ENCODE measurements around the gene ISYNA1.
A peak's percentile ranks its signal among the peaks of the same experiment; 100 is the strongest.

The ISYNA1 gene

GRCh38 chr19:18466354-18466753 lies 28.4 kb upstream of the ISYNA1 start:
- DNase-seq = no peak

- no peak for DNase-seq
Measured at GRCh38 chr19:18465964-18466339, 28.0 kb upstream of the ISYNA1 start.

DNA sequence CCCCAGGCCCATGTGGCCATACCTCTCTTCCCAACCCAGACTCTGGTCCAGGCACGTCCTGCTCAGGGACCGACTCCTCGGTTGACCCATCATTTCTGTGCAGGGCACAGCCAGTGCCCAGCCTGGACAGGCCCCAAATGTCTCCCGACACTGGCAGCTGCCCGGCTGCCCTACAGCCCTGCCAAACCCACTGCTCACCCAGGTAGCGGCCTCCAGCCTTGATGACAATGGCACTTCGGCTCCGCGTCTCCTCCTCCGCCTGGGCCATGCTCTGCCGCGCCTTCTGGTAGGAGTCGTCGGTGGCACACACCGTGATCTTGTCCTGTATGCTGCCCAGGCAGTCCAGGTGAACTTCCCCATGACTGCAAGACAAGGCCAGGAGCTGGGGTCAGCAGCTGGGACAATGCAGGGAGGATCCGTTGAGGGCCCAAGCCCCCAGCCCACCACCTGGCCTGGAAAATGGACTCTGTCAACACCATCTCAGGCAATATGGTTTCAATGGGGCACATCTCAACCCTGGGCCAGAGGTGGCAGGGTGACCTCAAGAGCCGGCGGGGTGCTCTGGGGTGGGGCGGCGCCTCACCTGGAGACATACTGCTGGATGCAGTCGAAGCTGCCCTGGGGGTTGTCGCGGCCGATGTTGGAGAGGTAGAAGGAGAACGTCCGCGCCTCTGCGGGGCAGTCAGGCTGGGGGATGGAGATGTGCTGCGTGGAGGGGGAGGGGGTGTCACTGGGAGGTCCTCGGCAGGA lies 27.5 kb upstream of the ISYNA1 start:
- DNase-seq = peak; percentile 14

- DNase-seq = peak; percentile 95
Measured at GRCh38 chr19:18464646-18465045, 26.7 kb upstream of the ISYNA1 start.

DNA sequence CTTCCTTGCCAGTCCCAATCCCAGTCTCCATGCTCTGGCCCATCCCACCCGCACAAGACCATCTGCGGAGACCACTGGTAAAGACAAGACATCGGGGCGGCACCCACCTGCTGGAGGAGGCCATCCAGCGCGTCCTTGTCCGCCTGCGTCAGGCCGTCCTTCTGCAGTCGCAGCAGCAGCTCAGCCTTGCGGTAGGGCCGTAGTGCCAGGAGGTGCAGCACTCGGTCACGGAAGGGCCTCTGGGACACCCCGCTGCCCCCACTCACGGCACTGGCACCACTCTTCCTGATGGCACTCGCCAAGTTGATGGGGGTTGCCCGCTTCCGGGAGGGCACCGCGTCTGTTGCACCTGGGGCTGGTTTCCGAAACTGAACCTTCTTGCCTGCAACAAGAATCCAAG lies 23.5 kb upstream of the ISYNA1 start:
- DNase-seq = no peak

DNA sequence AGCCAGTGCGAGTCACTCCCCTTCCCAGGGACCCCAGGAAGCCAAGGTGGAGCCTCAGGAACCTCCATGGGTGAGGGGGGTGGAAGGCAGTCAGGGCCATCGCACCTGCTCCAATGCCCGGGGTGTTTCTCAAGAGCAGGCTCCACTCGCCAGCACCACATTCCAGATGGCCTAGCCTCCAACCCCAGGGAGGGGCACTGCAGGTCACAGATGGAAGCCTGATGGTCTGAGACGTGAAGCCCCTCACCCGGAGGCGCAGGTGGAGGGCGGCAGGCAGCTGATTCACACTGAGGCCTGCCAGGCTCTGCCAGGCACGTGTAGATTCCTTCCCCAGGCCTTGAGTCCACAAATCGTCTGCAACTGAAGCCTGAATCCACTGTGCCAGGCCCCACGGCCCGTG lies 23.0 kb upstream of the ISYNA1 start:
- no peak for DNase-seq

DNA sequence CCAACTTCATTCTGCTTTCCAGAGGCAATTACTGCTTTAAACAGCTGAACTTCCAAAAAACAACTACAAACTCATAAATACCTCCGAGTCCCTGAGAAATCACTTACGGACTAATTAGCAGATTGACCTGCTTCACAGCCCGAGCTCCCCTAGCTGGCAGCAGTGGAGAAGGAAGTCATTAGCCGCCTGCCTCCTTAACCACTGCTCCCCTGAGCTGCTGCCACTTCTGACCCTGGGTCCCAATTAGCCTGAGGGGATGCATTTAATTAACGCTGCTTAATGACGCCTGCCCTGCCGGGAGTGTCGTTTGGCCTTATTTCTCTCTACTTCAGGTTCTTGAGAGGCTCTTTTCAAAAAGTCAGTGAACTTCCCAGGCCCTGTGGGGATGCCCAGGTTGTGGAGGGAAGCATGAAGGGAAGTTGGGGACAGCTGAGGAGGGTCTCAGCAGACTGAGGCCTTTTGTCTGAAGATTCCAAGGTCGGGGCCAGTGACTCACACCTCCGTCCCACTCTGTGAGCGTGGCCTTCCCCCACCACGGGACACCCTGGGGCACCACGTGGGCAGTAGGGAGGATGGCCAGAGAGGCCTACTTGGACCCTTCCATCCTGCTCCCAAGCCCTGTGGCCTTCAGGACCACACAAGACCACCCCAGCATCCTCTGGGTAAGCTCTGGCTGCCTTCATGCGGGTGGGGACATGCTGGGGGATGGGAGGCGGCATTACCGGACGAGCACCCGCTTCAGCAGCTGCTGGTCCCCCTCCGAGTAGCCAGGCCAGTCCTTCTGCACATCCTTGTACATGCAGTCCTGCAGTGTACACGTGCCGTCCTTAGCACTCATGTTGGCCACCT lies 19.8 kb upstream of the ISYNA1 start:
- DNase-seq = no peak

GRCh38 chr19:18456974-18457373 lies 19.0 kb upstream of the ISYNA1 start:
- DNase-seq = no peak

DNA sequence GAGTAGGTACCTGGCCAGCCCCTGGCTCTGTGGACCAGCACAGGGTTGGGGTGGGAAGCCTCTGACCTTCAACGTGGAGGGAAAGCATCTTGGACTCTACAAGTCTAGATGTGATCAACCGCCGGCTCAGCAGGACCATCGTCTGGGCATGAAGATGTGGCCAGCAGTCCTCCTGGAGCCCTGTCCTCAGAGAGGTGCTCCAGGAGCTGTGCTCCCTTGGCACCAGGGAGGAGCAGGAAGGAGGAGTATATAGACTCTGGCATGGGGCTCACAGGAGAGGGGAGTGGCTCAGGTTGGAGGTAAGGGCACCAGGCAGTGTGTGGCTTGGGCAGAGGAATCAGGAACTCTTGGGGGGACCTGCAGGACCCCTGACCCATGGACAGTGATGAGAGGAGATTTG lies 18.3 kb upstream of the ISYNA1 start:
- DNase-seq = no peak

DNA sequence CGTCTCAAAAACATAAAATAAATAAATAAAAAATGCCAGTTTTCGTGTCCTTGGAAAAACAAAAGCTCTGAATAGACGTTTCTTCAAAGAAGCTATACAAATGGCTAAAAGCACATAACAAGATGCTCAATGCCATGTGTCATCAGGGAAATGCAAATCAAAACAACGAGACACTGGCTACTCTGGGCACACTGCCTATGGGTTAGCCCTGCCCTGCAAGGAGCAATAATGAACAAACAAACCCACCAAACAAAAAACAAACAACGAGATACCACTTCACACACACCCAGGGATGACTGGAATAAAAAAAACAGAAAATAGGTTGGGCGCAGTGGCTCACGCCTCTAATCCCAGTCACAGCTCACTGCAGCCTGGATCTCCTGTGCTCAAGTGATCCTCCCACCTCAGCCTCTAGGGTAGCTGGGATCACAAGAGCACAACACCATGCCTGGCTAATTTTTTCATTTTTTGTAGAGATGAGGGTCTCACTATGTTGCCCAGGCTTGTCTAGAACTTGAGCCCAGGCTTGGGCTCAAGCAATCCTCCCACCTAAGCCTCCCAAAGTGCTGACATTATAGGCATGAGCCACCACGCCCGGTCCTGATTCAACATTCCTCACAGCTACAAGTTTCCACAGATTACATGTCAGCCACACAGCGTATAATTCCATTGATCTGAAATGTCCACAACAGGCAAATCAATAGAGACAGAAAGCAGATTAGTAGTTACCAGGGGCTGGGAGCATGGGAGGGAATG lies 15.5 kb upstream of the ISYNA1 start:
- peak; percentile 33 for DNase-seq

- no peak for DNase-seq
Measured at GRCh38 chr19:18452386-18452785, 14.5 kb upstream of the ISYNA1 start.

GRCh38 chr19:18450931-18451836 lies 13.3 kb upstream of the ISYNA1 start:
- DNase-seq = peak; percentile 37

DNA sequence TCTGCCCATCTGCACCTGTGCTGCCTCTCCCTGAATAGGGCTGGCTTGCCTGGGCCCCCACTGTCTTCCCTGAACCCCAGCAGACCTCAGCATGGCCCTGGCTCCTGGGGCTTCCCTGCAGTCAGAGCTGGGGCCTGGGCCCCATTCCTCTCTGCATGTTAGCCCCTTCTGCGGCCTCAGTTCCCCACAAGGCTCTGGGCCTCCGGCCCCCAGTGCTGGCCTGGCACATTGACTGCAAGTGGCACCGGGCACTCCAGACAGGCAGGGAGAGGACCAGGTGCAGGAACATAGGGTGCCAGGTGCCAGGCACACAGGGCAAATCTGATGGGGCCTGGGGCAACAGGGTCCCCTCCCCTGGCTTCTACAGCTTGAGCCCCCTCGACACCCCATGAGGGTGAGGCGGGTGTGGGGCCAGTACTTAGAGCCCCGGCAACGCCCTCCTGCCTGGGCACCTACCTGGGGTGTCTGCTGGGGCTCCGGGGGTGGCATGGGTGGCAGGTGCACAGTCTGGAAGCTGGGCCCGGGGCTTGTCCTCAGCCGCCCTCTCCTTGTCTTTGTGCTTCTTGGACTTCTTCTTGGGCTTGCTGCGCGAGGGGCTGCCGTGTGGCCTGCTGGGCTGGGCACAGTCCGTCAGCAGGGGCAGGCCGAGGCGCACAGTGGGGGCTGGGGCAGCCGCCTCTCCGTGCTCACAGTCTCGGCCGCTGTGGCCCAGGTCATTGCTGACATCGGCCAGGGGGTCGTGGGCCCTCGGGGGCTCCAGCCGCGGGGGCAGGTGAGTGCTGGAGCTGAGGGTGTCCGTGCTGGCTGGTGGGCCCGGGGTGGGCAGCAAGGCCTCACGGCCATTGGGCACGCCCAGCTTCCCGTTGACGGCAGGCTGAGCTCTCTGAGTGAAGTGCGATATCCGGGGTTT lies 12.3 kb upstream of the ISYNA1 start:
- no peak for DNase-seq

DNA sequence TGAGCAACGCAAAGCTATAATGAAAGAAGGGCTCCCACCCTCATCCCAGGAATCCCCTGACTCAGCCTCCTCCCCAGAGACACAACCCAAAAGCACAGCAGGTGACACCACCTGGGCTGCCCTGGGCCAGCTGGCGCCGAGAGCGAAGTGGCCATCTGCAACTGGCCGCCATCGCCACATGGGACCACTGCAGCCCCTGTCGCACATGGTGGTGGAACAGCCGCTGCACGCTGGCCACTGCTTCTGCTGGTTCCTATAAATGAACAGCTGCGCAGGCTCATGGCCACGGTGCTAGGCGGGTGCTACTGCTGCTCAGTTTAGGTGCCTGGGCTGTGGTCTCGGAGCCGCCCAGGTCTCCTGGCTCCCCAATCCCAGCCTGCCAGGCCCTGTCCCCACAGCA lies 11.6 kb upstream of the ISYNA1 start:
- no peak for DNase-seq

DNA sequence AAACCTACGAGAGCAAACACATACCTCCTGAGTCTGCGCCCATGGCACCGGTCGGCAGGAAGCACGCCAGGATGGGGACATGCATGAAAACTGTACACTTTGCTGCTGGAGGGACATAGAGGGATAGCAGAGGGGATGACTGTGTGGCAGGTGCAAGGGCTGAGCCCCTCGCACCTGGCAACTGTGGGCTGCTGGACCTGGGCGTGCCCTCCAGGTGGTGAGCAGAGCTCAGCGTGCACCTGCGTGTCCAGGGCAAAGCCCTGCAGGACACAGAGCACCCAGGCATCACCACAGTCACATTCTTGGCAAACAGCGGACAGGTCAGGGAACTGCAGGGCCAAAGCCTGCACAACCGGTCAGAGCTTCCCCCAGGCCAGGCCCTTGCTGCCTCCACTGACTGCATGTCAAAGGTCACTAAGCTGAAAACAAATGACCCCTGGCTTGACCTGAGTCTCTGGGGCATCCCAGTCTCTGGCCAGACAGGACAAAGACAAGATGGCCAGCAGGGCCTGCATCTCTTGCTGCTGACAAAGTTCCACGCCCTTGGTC lies 9.0 kb upstream of the ISYNA1 start:
- no peak for DNase-seq

- DNase-seq = no peak
Measured at GRCh38 chr19:18446145-18446810, 8.3 kb upstream of the ISYNA1 start.

DNA sequence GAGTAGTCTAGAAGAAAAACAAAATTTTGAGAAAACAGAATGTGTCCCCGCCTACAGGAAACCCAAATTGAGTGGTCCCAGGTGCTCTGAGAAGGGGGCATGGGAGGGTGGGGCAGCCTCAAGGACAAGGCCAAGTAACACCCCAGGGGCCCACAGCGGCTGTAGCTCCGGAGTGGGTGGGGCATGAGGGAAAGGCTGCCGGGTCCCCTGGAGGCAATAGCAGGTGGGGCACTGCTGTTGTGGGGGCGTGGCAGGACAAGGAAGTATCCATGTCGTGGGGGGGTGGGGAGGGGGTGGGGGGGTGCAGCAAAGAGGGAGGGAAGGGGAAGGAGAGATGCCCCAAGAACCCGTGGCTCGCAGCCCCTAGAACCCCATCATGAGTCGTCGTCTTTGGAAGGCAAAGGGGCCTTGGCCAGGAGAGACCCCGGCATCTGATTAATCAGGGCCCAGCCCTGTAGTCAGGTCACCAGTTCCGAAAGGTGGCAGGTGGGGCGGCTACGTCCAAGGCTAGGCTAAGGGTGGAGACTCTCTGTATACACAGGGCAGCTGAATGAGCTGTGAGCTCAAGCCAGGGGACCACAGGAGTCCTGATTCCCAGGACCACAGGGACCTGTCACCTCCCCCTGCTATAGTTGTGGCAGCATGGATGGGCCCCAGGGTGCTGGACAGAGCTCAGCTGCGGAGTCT lies 7.5 kb upstream of the ISYNA1 start:
- DNase-seq = no peak

GRCh38 chr19:18444513-18444912 lies 6.6 kb upstream of the ISYNA1 start:
- no peak for DNase-seq

GRCh38 chr19:18443831-18444230 lies 5.9 kb upstream of the ISYNA1 start:
- no peak for DNase-seq

GRCh38 chr19:18443406-18443805 lies 5.5 kb upstream of the ISYNA1 start:
- no peak for DNase-seq

All from NCI-H2029 (cell line).